Measurements from ENCODE around the gene DND1.
A peak's percentile ranks its signal among the peaks of the same experiment; 100 is the strongest.
"Not testable (repeated sequence)": the region's sequence is repeated elsewhere in the genome, so short reads cannot be mapped to it uniquely, and the experiment has no call there.

Gene DND1

GRCh38 chr5:140639148-140639981 is 34.0 kb downstream of the DND1 start, which contains the start of gene TMCO6:
TMCO6 (plus strand) TSS chr5:140639451; CDS start chr5:140639528, 77 bp downstream.
- peak; percentile 56 for TF ChIP-seq CTCF (IDR thresholded peaks at IDR 0.05; ENCODE audit: low read depth, low read length)
- peak; percentile 87 for DNase-seq (ENCODE audit: extremely low read depth, low read depth)

- DNase-seq (ENCODE audit: extremely low read depth, low read depth) = not testable (repeated sequence)
Measured at GRCh38 chr5:140638898-140639147, 34.6 kb downstream of the DND1 start.

- no peak for TF ChIP-seq CTCF (IDR thresholded peaks at IDR 0.05; ENCODE audit: low read depth, low read length)
- no peak for DNase-seq (ENCODE audit: extremely low read depth, low read depth)
Measured at GRCh38 chr5:140637371-140638100, 35.8 kb downstream of the DND1 start.

- TF ChIP-seq CTCF (IDR thresholded peaks at IDR 0.05; ENCODE audit: low read depth, low read length) = no peak
- DNase-seq (ENCODE audit: extremely low read depth, low read depth) = no peak
Measured at GRCh38 chr5:140635291-140636257, 37.8 kb downstream of the DND1 start.

- TF ChIP-seq CTCF (IDR thresholded peaks at IDR 0.05; ENCODE audit: low read depth, low read length) = no peak
Measured at GRCh38 chr5:140634103-140634502, 39.3 kb downstream of the DND1 start.

GRCh38 chr5:140633501-140633900 is 39.9 kb downstream of the DND1 start:
- DNase-seq (ENCODE audit: extremely low read depth, low read depth) = no peak
- TF ChIP-seq CTCF (IDR thresholded peaks at IDR 0.05; ENCODE audit: low read depth, low read length) = no peak

More at GRCh38 chr5:140634103-140634502, 39.3 kb downstream of the DND1 start:
- no peak for DNase-seq (ENCODE audit: extremely low read depth, low read depth)

GRCh38 chr5:140633021-140633471 is 40.3 kb downstream of the DND1 start, which contains the start of gene CD14:
CD14 (minus strand) TSS chr5:140633175; CDS start chr5:140633071, 104 bp downstream.
- no peak for TF ChIP-seq CTCF (IDR thresholded peaks at IDR 0.05; ENCODE audit: low read depth, low read length)
- DNase-seq (ENCODE audit: extremely low read depth, low read depth) = no peak

All from AG09319 (cell line).